Thymus (tissue), 11 donors: ENCODE results near the gene SDHA. TPM values are rescaled to one million over a fixed set of nuclear protein-coding genes. Genes with fewer than 3 reads are reported as not detected.
"Not testable (repeated sequence)": the region's sequence is repeated elsewhere in the genome, so short reads cannot be mapped to it uniquely, and the experiment has no call there.

Experiments used
- DNase-seq, 9 donors: peaks; one replicate each; pipeline ENCODE4 v3.0.0-alpha.2; 2013; ENCODE audit warnings: low spot score in 9 of 9, low read depth in 6 of 9, missing footprints in 1 of 9
- H3K27ac ChIP-seq, 2 donors: one replicate each; pipeline ENCODE4 v1.5.1; 2013; ENCODE audit warnings: control low read depth in 1 of 2, low read depth in 1 of 2, low read length in 1 of 2, mild to moderate bottlenecking in 1 of 2, moderate library complexity in 1 of 2
- H3K27me3 ChIP-seq, 2 donors: one replicate each; pipeline ENCODE4 v1.5.1; 2013; ENCODE audit warnings: low read length in 1 of 2; ENCODE audit not compliant: control insufficient read depth in 2 of 2, insufficient read depth in 1 of 2
- H3K36me3 ChIP-seq, 2 donors: one replicate each; pipeline ENCODE4 v1.5.1; 2013; ENCODE audit warnings: low read length in 1 of 2, mild to moderate bottlenecking in 1 of 2, moderate library complexity in 1 of 2; ENCODE audit not compliant: control insufficient read depth in 2 of 2, insufficient read depth in 2 of 2
- H3K4me1 ChIP-seq, 2 donors: one replicate each; pipeline ENCODE4 v1.5.1; 2013; ENCODE audit warnings: low read length in 2 of 2; ENCODE audit not compliant: control insufficient read depth in 2 of 2, insufficient read depth in 2 of 2
- H3K4me3 ChIP-seq, 2 donors: one replicate each; pipeline ENCODE4 v1.5.1; 2013; ENCODE audit warnings: low read length in 2 of 2, control low read depth in 1 of 2, mild to moderate bottlenecking in 1 of 2
- H3K9me3 ChIP-seq, 2 donors: one replicate each; pipeline ENCODE4 v1.5.1; 2013; ENCODE audit warnings: low read length in 1 of 2, mild to moderate bottlenecking in 1 of 2; ENCODE audit not compliant: control insufficient read depth in 2 of 2, insufficient read depth in 1 of 2
- WGBS: extraction: QIAGEN DNeasy Blood & Tissue Kit; methylation state at CpG from one replicate; pipeline ENCODE4 v1.1.7; 2013; 5-methylcytosine and 5-hydroxymethylcytosine counted together
- polyA plus RNA-seq: library from polyadenylated mRNA; stranded (reverse); fragments of 200-250 nt; gene quantifications from one replicate; pipeline ENCODE4 v1.2.3, GENCODE V29; 2013
- total RNA-seq: library from RNA; stranded (reverse); fragments of 120-200 nt; gene quantifications from one replicate; pipeline ENCODE4 v1.2.4, GENCODE V29; 2013
- donor health status: healthy.

The SDHA gene
- total and polyA plus RNA-seq, 2 donors = 71.7 to 77.5 TPM

- H3K27me3 ChIP-seq, H3K9me3 ChIP-seq, H3K4me3 ChIP-seq, H3K4me1 ChIP-seq, H3K27ac ChIP-seq, DNase-seq: not testable (repeated sequence)
- peaks cover 51 to 53% of the 10 kb centered on the region in 2 donors for H3K36me3 ChIP-seq
- WGBS = 98% methylated on average over 7 of the region's 7 CpGs
Observed at GRCh38 chr5:240550-240949, 22.4 kb downstream of the SDHA start.

DNA sequence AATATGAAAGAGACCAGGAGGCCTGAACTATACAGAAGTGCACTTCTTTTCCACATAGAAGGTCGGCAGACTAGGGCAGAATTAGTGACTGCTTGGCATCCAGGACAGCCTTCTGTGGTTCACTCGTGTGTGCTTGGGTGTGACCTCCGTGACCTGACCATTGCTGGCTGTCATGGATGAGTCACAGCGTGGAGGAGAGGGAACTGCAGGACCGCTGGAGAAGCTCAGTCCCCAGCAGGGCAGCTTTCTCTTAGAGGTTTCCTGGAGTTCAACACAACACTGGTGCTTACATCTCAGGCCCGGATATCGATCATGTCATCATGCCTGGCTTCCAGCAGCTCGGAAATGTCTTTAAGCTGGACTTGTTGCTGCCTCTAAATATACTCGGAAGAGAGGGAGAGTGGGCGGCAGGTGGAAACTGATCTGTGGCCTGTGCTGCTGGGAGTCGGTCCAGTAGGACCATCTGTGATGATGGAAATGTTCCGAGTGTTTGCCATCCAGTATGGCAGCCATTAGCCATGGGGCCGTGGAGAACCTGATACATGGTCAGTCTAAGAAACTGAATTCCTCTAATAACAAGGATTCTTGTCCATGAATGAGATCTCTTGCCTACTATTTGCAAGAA, 23.0 kb downstream of the SDHA start:
- not testable (repeated sequence) for H3K27ac ChIP-seq, H3K4me1 ChIP-seq, H3K27me3 ChIP-seq, H3K4me3 ChIP-seq, DNase-seq, H3K9me3 ChIP-seq
- H3K36me3 ChIP-seq = peaks cover 50 to 52% of the 10 kb centered on the region in 2 donors
- WGBS = 93% methylated on average over 13 of the region's 13 CpGs

DNA sequence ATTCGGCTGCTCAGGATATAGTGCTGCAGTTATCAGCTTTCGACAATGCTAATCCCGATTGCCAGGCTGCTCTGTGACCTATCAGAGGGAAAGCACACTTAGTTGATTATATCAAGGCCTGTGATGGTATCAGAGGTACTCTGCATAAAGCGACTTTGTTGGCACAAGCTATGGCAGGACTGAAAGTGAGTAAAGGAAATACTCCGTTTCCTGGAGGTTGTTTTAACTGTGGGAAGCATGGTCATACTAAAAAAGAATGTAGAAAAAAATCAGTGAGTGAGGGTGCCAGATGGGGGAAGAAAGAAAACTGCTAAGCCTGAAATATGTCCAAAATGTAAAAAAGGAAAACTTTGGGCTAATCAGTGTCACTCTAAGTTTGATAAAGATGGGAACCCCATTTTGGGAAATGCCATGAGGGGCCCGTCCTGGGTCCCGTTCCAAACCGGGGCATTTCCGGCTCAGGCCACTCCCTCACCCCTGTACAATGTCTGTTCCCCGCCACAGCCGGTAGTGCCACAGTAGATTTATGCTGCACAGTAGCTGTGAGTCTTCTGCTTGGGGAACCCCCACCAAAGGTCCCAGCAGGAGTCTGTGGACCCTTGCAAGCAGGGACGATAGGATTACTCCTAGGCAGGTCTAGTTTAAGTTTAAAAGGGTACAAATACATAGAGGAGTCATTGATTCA, 25.7 kb downstream of the SDHA start:
- not testable (repeated sequence) for H3K4me3 ChIP-seq, DNase-seq, H3K4me1 ChIP-seq, H3K27ac ChIP-seq, H3K27me3 ChIP-seq, H3K9me3 ChIP-seq
- H3K36me3 ChIP-seq = peaks cover 45 to 53% of the 10 kb centered on the region in 2 donors
- 29% methylated on average over 12 of the region's 12 CpGs for WGBS

GRCh38 chr5:245717-246116, 27.6 kb downstream of the SDHA start:
- H3K27me3 ChIP-seq, H3K4me1 ChIP-seq, DNase-seq, H3K4me3 ChIP-seq, H3K9me3 ChIP-seq, H3K27ac ChIP-seq: not testable (repeated sequence)
- peaks cover 35 to 39% of the 10 kb centered on the region in 2 donors for H3K36me3 ChIP-seq
- WGBS = 99% methylated on average over 5 of the region's 5 CpGs

GRCh38 chr5:250396-250795, 32.3 kb downstream of the SDHA start:
- H3K4me3 ChIP-seq, DNase-seq, H3K27me3 ChIP-seq, H3K4me1 ChIP-seq, H3K9me3 ChIP-seq, H3K27ac ChIP-seq: not testable (repeated sequence)
- 83% methylated on average over 6 of the region's 9 CpGs for WGBS
- H3K36me3 ChIP-seq = peaks cover 34 to 41% of the 10 kb centered on the region in 2 donors

DNA sequence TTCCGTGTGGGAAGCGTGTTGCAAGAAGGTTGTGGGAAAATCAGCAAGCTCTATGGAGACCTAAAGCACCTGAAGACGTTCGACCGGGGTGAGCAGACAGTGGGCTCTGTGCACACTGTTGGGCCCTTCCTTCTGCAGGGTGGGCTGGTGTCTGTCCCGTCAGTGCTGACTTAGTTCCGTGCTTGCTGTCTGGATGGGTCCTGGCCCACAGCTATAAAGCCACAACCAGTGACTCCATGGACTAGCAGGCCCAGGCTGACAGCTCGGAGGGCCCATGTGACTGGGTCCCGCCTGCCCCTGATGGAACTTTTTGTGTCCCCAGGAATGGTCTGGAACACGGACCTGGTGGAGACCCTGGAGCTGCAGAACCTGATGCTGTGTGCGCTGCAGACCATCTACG, 32.9 kb downstream of the SDHA start:
- 97% methylated on average over 9 of the region's 12 CpGs for WGBS
- not testable (repeated sequence) for H3K4me3 ChIP-seq, H3K27ac ChIP-seq, H3K9me3 ChIP-seq, H3K4me1 ChIP-seq, H3K27me3 ChIP-seq, DNase-seq
- peaks cover 34 to 39% of the 10 kb centered on the region in 2 donors for H3K36me3 ChIP-seq

GRCh38 chr5:251538-251937, 33.4 kb downstream of the SDHA start:
- H3K27ac ChIP-seq, H3K9me3 ChIP-seq, H3K4me3 ChIP-seq, H3K27me3 ChIP-seq, DNase-seq, H3K4me1 ChIP-seq: not testable (repeated sequence)
- WGBS = 83% methylated on average over 8 of the region's 8 CpGs
- peaks cover 38 to 40% of the 10 kb centered on the region in 2 donors for H3K36me3 ChIP-seq

- not testable (repeated sequence) for DNase-seq, H3K9me3 ChIP-seq, H3K27ac ChIP-seq, H3K4me1 ChIP-seq, H3K4me3 ChIP-seq, H3K27me3 ChIP-seq
- 85% methylated on average over 11 of the region's 11 CpGs for WGBS
- peaks cover 40 to 44% of the 10 kb centered on the region in 2 donors for H3K36me3 ChIP-seq
Observed at GRCh38 chr5:251975-252374, 33.9 kb downstream of the SDHA start.

GRCh38 chr5:252546-252945, 34.4 kb downstream of the SDHA start:
- DNase-seq = no peak
- Histone ChIP-seq H3K4me1 (no peaks in the 10 kb centered on the region), H3K27ac (no peak overlapping the region), H3K9me3 (peaks cover 0 to 2% of the 10 kb centered on the region in 2 donors), H3K4me3 (no peak overlapping the region), H3K36me3 (peaks cover 43 to 49% of the 10 kb centered on the region in 2 donors), H3K27me3 (no peaks in the 10 kb centered on the region)
- 83% methylated on average over 10 of the region's 10 CpGs for WGBS
